SK-N-SH treated with all-trans-retinoic acid at 6 μM for 48 hours (cell line): ENCODE measurements around the gene KL.
A peak's percentile ranks its signal among the peaks of the same experiment; 100 is the strongest.

Experiments used
- ATAC-seq: fragments of 200-7000 bp; cut with Tn5 transposase; 3 replicates; pipeline ENCODE4 v1.9.1; 2020; ENCODE audit warnings: mild to moderate bottlenecking, moderate library complexity
- ARNTL ChIP-seq: fragments of 450-650 bp; formaldehyde crosslinking; IDR thresholded peaks from 2 replicates; pipeline ENCODE4 v1.5.0; 2020; ENCODE audit warnings: low read depth, mild to moderate bottlenecking, moderate library complexity, borderline replicate concordance
- BACH2 ChIP-seq: fragments of 250-450 bp; sonication (Bioruptor Pico); IDR thresholded peaks from 2 replicates; pipeline ENCODE4 v1.9.0; 2021; ENCODE audit warnings: mild to moderate bottlenecking, borderline replicate concordance
- CSDC2 ChIP-seq: fragments of 250-450 bp; sonication (Bioruptor Pico); IDR thresholded peaks from 2 replicates; pipeline ENCODE4 v1.5.0; 2020; ENCODE audit warnings: mild to moderate bottlenecking, moderate library complexity
- ESRRG ChIP-seq: fragments of 250-450 bp; sonication (Bioruptor Pico); IDR thresholded peaks from 2 replicates; pipeline ENCODE4 v1.6.1; 2021; ENCODE audit warnings: mild to moderate bottlenecking
- GLIS3 ChIP-seq: fragments of 250-450 bp; sonication (Bioruptor Pico); IDR thresholded peaks from 2 replicates; pipeline ENCODE4 v1.5.0; 2020; ENCODE audit warnings: mild to moderate bottlenecking, moderate library complexity
- ISL1 ChIP-seq: fragments of 250-450 bp; sonication (Bioruptor Pico); IDR thresholded peaks from 2 replicates; pipeline ENCODE4 v2.1.2; 2022; ENCODE audit warnings: mild to moderate bottlenecking, moderate library complexity
- OSR1 ChIP-seq: fragments of 250-450 bp; sonication (Bioruptor Pico); IDR thresholded peaks from 2 replicates; pipeline ENCODE4 v1.8.0; 2022; ENCODE audit warnings: moderate library complexity, mild to moderate bottlenecking, inconsistent platforms
- PATZ1 ChIP-seq: fragments of 250-450 bp; sonication (Bioruptor Pico); IDR thresholded peaks from 2 replicates; pipeline ENCODE4 v1.8.0; 2020; ENCODE audit warnings: mild to moderate bottlenecking, moderate library complexity, borderline replicate concordance
- POU6F1 ChIP-seq: fragments of 250-450 bp; sonication (Bioruptor Pico); IDR thresholded peaks from 2 replicates; pipeline ENCODE4 v1.8.0; 2021; ENCODE audit warnings: low read depth, mild to moderate bottlenecking, moderate library complexity, borderline replicate concordance
- PPARA ChIP-seq: fragments of 250-450 bp; sonication (Bioruptor Pico); IDR thresholded peaks from 2 replicates; pipeline ENCODE4 v1.5.0; 2020; ENCODE audit warnings: mild to moderate bottlenecking, borderline replicate concordance
- RARB ChIP-seq: fragments of 250-450 bp; sonication (Bioruptor Pico); IDR thresholded peaks from 2 replicates; pipeline ENCODE4 v1.8.0; 2021; ENCODE audit warnings: mild to moderate bottlenecking, moderate library complexity
- SNAI2 ChIP-seq: fragments of 250-450 bp; sonication (Bioruptor Pico); IDR thresholded peaks from 2 replicates; pipeline ENCODE4 v1.5.0; 2020; ENCODE audit warnings: mild to moderate bottlenecking, moderate library complexity
- TCF4 ChIP-seq: fragments of 250-450 bp; sonication (Bioruptor Pico); IDR thresholded peaks from 2 replicates; pipeline ENCODE4 v1.8.0; 2021; ENCODE audit warnings: mild to moderate bottlenecking, moderate library complexity, borderline replicate concordance
- TOX ChIP-seq: fragments of 250-450 bp; sonication (Bioruptor Pico); IDR thresholded peaks from 2 replicates; pipeline ENCODE4 v1.8.0; 2021; ENCODE audit warnings: mild to moderate bottlenecking, moderate library complexity, borderline replicate concordance
- TSHZ2 ChIP-seq: fragments of 250-450 bp; sonication (Bioruptor Pico); IDR thresholded peaks from 2 replicates; pipeline ENCODE4 v1.5.0; 2020; ENCODE audit warnings: mild to moderate bottlenecking, moderate library complexity
- ZC3H10 ChIP-seq: fragments of 250-450 bp; sonication (Bioruptor Pico); IDR thresholded peaks from 2 replicates; pipeline ENCODE4 v1.5.1; 2021; ENCODE audit warnings: mild to moderate bottlenecking, moderate library complexity
- ZFP3 ChIP-seq: fragments of 250-450 bp; sonication (Bioruptor Pico); IDR thresholded peaks from 2 replicates; pipeline ENCODE4 v1.5.0; 2020; ENCODE audit warnings: mild to moderate bottlenecking, moderate library complexity
- ZFP30 ChIP-seq: fragments of 450-650 bp; formaldehyde crosslinking; IDR thresholded peaks from 2 replicates; pipeline ENCODE4 v1.5.0; 2022; ENCODE audit warnings: mild to moderate bottlenecking, moderate library complexity
- ZNF565 ChIP-seq: fragments of 450-650 bp; formaldehyde crosslinking; conservative IDR thresholded peaks from 2 replicates; pipeline ENCODE4 v1.5.0; 2020; ENCODE audit warnings: low read depth, mild to moderate bottlenecking, moderate library complexity
- ZNF70 ChIP-seq: fragments of 450-650 bp; formaldehyde crosslinking; IDR thresholded peaks from 2 replicates; pipeline ENCODE4 v1.5.0; 2020; ENCODE audit warnings: mild to moderate bottlenecking, moderate library complexity
- ZNF8 ChIP-seq: fragments of 450-650 bp; formaldehyde crosslinking; IDR thresholded peaks from 2 replicates; pipeline ENCODE4 v1.5.0; 2020; ENCODE audit warnings: mild to moderate bottlenecking, moderate library complexity
- TF ChIP-seq, protein P1 (sequence below): fragments of 250-450 bp; sonication (Bioruptor Pico); IDR thresholded peaks from 2 replicates; pipeline ENCODE4 v1.5.1; 2021; ENCODE audit warnings: mild to moderate bottlenecking, moderate library complexity

KL gene

DNA sequence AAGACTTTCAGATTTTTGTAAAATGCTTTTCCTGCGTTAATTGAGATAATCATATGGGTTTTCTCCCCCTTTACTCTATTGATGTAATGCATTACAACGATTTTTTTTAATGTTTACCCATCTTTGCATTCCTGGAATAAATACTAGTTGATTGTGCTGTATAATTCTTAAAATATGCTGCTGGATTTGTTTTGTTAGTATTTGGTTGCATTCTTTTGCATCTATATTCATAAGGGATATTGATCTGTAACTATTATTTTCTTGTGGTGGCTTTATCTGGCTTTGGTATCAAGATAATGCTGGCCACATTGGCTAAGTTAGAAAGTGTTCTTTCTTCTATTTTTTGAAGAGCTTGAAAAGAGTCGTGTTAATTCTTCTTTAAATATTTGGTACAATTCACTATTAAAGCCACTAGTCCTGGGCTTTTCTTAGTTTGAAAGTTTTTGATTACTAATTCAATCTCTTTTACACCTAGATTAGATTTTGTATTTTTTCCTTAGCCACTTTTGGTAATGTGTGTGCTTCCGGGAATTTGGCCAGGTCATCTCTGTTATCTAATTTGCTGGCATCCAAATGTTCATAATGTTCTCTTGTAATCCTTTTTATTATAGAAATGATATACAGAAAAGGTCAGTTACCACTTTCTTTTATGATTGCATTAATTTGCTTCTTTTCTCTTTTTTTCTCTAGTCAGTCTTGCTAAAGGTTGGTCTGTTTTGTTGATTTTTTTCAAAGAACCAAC, 29.8 kb downstream of the KL start:
- TF ChIP-seq ZFP3 = no peak
- peak; percentile 53 for TF ChIP-seq ISL1 (CRISPR knock-in tag)
- TF ChIP-seq, protein P1, sequence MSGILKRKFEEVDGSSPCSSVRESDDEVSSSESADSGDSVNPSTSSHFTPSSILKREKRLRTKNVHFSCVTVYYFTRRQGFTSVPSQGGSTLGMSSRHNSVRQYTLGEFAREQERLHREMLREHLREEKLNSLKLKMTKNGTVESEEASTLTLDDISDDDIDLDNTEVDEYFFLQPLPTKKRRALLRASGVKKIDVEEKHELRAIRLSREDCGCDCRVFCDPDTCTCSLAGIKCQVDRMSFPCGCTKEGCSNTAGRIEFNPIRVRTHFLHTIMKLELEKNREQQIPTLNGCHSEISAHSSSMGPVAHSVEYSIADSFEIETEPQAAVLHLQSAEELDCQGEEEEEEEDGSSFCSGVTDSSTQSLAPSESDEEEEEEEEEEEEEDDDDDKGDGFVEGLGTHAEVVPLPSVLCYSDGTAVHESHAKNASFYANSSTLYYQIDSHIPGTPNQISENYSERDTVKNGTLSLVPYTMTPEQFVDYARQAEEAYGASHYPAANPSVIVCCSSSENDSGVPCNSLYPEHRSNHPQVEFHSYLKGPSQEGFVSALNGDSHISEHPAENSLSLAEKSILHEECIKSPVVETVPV = no peak
- no peak for ATAC-seq

DNA sequence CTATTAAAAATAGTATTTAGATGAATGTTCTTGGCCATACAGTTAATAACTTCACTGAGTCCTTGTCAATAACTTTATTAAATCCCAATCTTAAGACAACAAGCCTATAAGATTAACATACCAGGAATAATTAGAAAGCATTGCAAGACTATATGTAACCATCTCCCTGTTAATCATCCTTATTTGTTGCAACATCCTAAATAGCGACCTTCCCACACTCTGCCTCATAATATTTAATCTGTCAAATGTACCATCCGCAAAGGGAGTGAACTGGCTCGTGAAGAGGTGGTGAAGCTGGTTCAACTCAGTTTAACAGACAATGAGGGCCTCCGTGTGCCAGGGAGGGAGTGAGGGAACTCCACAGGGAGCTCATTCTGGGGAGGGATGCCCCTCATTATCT, 33.9 kb downstream of the KL start:
- TF ChIP-seq ZC3H10 (no peak), ZNF8 (no peak), OSR1 (no peak), ZFP3 (no peak), RARB (CRISPR knock-in tag) (no peak)
- TF ChIP-seq, protein P1 = no peak
- ATAC-seq = no peak

GRCh38 chr13:33051632-33052031, 35.4 kb downstream of the KL start:
- ATAC-seq = no peak
- TF ChIP-seq PATZ1 (CRISPR knock-in tag) = no peak
- no peak for TF ChIP-seq POU6F1 (CRISPR knock-in tag)
- no peak for TF ChIP-seq TSHZ2
- TF ChIP-seq SNAI2 = no peak

- ATAC-seq = peak; percentile 48; the same call in 1 of the 3 replicates
- TF ChIP-seq TCF4 (no peak), ARNTL (CRISPR knock-in tag) (no peak), ZNF565 (no peak), TOX (CRISPR knock-in tag) (no peak), ZFP30 (no peak), POU6F1 (CRISPR knock-in tag) (no peak), ESRRG (CRISPR knock-in tag) (no peak), ZC3H10 (no peak), OSR1 (no peak), CSDC2 (CRISPR knock-in tag) (no peak), SNAI2 (no peak), ZFP3 (no peak), GLIS3 (CRISPR knock-in tag) (no peak), PATZ1 (CRISPR knock-in tag) (no peak), PPARA (CRISPR knock-in tag) (no peak), BACH2 (CRISPR knock-in tag) (no peak), ZNF70 (CRISPR knock-in tag) (no peak)
Observed at GRCh38 chr13:33052506-33053280, 36.5 kb downstream of the KL start.
